ENCODE measurements around the gene PATE2. TPM values are rescaled to one million over a fixed set of nuclear protein-coding genes. Genes with fewer than 3 reads are reported as not detected.

The PATE2 gene
- total and polyA plus RNA-seq, 5 donors from 2014 or later, result not detected

DNA sequence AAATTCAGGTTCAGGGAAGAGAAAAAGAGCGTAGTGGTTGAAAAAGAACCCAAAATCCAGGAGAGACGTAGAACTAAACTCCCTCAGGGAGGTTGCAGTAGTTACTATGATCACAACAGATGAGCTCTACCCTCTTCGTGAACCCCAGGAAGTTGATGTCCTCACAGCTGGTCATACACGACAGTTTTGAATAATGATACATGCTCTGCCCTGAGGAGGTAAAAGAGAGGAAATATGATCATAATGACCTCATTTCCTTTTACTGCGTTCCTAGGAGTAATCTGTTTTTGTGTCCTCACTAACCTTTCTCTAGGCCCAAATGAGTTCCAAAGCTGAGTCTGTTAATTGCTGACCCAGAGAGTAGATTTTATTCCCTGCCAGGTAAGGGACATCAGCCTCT is 1.3 kb downstream of the PATE2 start:
- H3K4me1 ChIP-seq (ENCODE audit: control insufficient read depth, insufficient read depth, low read length, poor library complexity, severe bottlenecking), result no peaks in the 10 kb centered on the region
- H3K27ac Mint-ChIP-seq, result no peak overlapping the region
- H3K27ac ChIP-seq (ENCODE audit: insufficient read depth, low read length, poor library complexity, severe bottlenecking), result no peak overlapping the region
- H3K4me3 Mint-ChIP-seq, result no peak overlapping the region
- H3K9me3 ChIP-seq (ENCODE audit: control insufficient read depth in 2 of 2, low read length in 2 of 2), result no peaks in the 10 kb centered on the region
- DNase-seq, result no peak
- ATAC-seq (ENCODE audit: low read depth in 2 of 2), result no peak
- H3K36me3 Mint-ChIP-seq, result no peaks in the 10 kb centered on the region
- no peaks in the 10 kb centered on the region for H3K36me3 ChIP-seq (ENCODE audit: control insufficient read depth, insufficient read depth, low read length)
- H3K9me3 Mint-ChIP-seq, result peaks cover 0 to 6% (median 2%) of the 10 kb centered on the region in 7 donors
- peaks cover 4% of the 10 kb centered on the region for H3K27me3 Mint-ChIP-seq
- H3K4me1 Mint-ChIP-seq, result no peaks in the 10 kb centered on the region
- H3K27me3 ChIP-seq (ENCODE audit: control insufficient read depth, insufficient read depth, low read length), result peaks cover 1% of the 10 kb centered on the region
- H3K4me3 ChIP-seq (ENCODE audit: low read depth, low read length), result no peak overlapping the region

- Histone ChIP-seq H3K9me3 (ENCODE audit: control insufficient read depth in 2 of 2, low read length in 2 of 2) (no peaks in the 10 kb centered on the region), H3K4me1 (ENCODE audit: control insufficient read depth, insufficient read depth, low read length, poor library complexity, severe bottlenecking) (no peaks in the 10 kb centered on the region), H3K27me3 (ENCODE audit: control insufficient read depth, insufficient read depth, low read length) (peaks cover 1% of the 10 kb centered on the region), H3K36me3 (ENCODE audit: control insufficient read depth, insufficient read depth, low read length) (no peaks in the 10 kb centered on the region), H3K27ac (ENCODE audit: insufficient read depth, low read length, poor library complexity, severe bottlenecking) (no peak overlapping the region), H3K4me3 (ENCODE audit: low read depth, low read length) (no peak overlapping the region)
- Mint-ChIP-seq H3K9me3 (peaks cover 0 to 3% (median 0%) of the 10 kb centered on the region in 7 donors), H3K4me3 (no peak overlapping the region), H3K36me3 (no peaks in the 10 kb centered on the region), H3K27me3 (peaks cover 9% of the 10 kb centered on the region), H3K4me1 (no peaks in the 10 kb centered on the region), H3K27ac (no peak overlapping the region)
- DNase-seq, result no peak
- ATAC-seq (ENCODE audit: low read depth in 2 of 2), result no peak
Observed at GRCh38 chr11:125773516-125773915, 5.1 kb downstream of the PATE2 start.

GRCh38 chr11:125772834-125773505 is 5.7 kb downstream of the PATE2 start:
- no peaks in the 10 kb centered on the region for H3K4me1 ChIP-seq (ENCODE audit: control insufficient read depth, insufficient read depth, low read length, poor library complexity, severe bottlenecking)
- Mint-ChIP-seq H3K4me3 (no peak overlapping the region), H3K36me3 (no peaks in the 10 kb centered on the region), H3K27ac (no peak overlapping the region), H3K9me3 (peaks cover 0 to 3% (median 0%) of the 10 kb centered on the region in 7 donors), H3K27me3 (peaks cover 9% of the 10 kb centered on the region), H3K4me1 (peaks cover 0 to 1% (median 0%) of the 10 kb centered on the region in 4 donors)
- ATAC-seq (ENCODE audit: low read depth in 2 of 2) (no peak), DNase-seq (no peak)
- no peaks in the 10 kb centered on the region for H3K9me3 ChIP-seq (ENCODE audit: control insufficient read depth in 2 of 2, low read length in 2 of 2)
- no peaks in the 10 kb centered on the region for H3K36me3 ChIP-seq (ENCODE audit: control insufficient read depth, insufficient read depth, low read length)
- peaks cover 1% of the 10 kb centered on the region for H3K27me3 ChIP-seq (ENCODE audit: control insufficient read depth, insufficient read depth, low read length)
- no peak overlapping the region for H3K27ac ChIP-seq (ENCODE audit: insufficient read depth, low read length, poor library complexity, severe bottlenecking)
- no peak overlapping the region for H3K4me3 ChIP-seq (ENCODE audit: low read depth, low read length)

DNA sequence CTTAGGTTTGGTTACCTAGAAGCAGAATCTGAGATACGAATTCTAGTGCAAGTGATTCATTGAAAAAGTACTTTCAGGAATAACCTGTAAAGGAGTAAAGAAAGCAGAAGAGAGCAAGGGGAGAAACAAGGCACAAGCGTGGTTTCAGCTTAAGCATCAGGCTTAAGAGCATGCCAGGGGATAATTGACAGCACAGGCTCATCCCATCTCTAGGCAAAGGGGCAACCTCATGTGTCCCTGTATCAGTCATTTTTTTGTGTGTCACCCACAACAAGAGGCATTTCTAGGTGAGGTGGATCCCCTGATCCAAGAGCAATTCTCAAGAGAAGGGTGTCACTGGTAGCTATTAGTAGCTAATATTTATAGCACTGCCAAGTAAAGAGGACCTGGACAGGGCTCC is 8.0 kb downstream of the PATE2 start:
- ATAC-seq (ENCODE audit: low read depth in 2 of 2), result no peak
- no peaks in the 10 kb centered on the region for H3K36me3 ChIP-seq (ENCODE audit: control insufficient read depth, insufficient read depth, low read length)
- no peak overlapping the region for H3K27ac Mint-ChIP-seq

GRCh38 chr11:125768336-125769046 is 10.1 kb downstream of the PATE2 start:
- H3K36me3 ChIP-seq (ENCODE audit: control insufficient read depth, insufficient read depth, low read length), result no peaks in the 10 kb centered on the region
- H3K9me3 Mint-ChIP-seq, result peaks cover 0 to 3% (median 0%) of the 10 kb centered on the region in 7 donors
- no peak overlapping the region for H3K4me3 ChIP-seq (ENCODE audit: low read depth, low read length)
- DNase-seq, result no peak
- H3K27ac ChIP-seq (ENCODE audit: insufficient read depth, low read length, poor library complexity, severe bottlenecking), result no peak overlapping the region
- H3K4me3 Mint-ChIP-seq, result no peak overlapping the region
- no peak overlapping the region for H3K27ac Mint-ChIP-seq
- H3K4me1 Mint-ChIP-seq, result peaks cover 0 to 4% (median 0%) of the 10 kb centered on the region in 4 donors
- H3K9me3 ChIP-seq (ENCODE audit: control insufficient read depth in 2 of 2, low read length in 2 of 2), result no peaks in the 10 kb centered on the region
- no peaks in the 10 kb centered on the region for H3K36me3 Mint-ChIP-seq
- no peak for ATAC-seq (ENCODE audit: low read depth in 2 of 2)
- peaks cover 16% of the 10 kb centered on the region for H3K27me3 Mint-ChIP-seq
- no peaks in the 10 kb centered on the region for H3K27me3 ChIP-seq (ENCODE audit: control insufficient read depth, insufficient read depth, low read length)
- H3K4me1 ChIP-seq (ENCODE audit: control insufficient read depth, insufficient read depth, low read length, poor library complexity, severe bottlenecking), result no peaks in the 10 kb centered on the region

More for the DNA sequence above, 8.0 kb downstream of the PATE2 start:
- Mint-ChIP-seq H3K4me1 (peaks cover 0 to 4% (median 0%) of the 10 kb centered on the region in 4 donors), H3K4me3 (no peak overlapping the region), H3K36me3 (no peaks in the 10 kb centered on the region), H3K9me3 (peaks cover 0 to 3% (median 0%) of the 10 kb centered on the region in 7 donors), H3K27me3 (peaks cover 9% of the 10 kb centered on the region)
- no peak overlapping the region for H3K4me3 ChIP-seq (ENCODE audit: low read depth, low read length)
- no peak for DNase-seq
- H3K9me3 ChIP-seq (ENCODE audit: control insufficient read depth in 2 of 2, low read length in 2 of 2), result no peaks in the 10 kb centered on the region
- H3K27me3 ChIP-seq (ENCODE audit: control insufficient read depth, insufficient read depth, low read length), result no peaks in the 10 kb centered on the region
- no peak overlapping the region for H3K27ac ChIP-seq (ENCODE audit: insufficient read depth, low read length, poor library complexity, severe bottlenecking)
- H3K4me1 ChIP-seq (ENCODE audit: control insufficient read depth, insufficient read depth, low read length, poor library complexity, severe bottlenecking), result no peaks in the 10 kb centered on the region

- H3K36me3 Mint-ChIP-seq, result no peaks in the 10 kb centered on the region
- Histone ChIP-seq H3K9me3 (ENCODE audit: control insufficient read depth in 2 of 2, low read length in 2 of 2) (no peaks in the 10 kb centered on the region), H3K36me3 (ENCODE audit: control insufficient read depth, insufficient read depth, low read length) (no peaks in the 10 kb centered on the region)
Observed at GRCh38 chr11:125766251-125766650, 12.4 kb downstream of the PATE2 start.

GRCh38 chr11:125763483-125763882 is 15.1 kb downstream of the PATE2 start:
- H3K36me3 ChIP-seq (ENCODE audit: control insufficient read depth, insufficient read depth, low read length), result no peaks in the 10 kb centered on the region
- Mint-ChIP-seq H3K4me1 (peaks cover 0 to 4% (median 0%) of the 10 kb centered on the region in 4 donors), H3K27me3 (peaks cover 14% of the 10 kb centered on the region), H3K9me3 (peaks cover 0 to 5% (median 2%) of the 10 kb centered on the region in 7 donors), H3K4me3 (no peak overlapping the region), H3K36me3 (no peaks in the 10 kb centered on the region), H3K27ac (no peak overlapping the region)
- H3K9me3 ChIP-seq (ENCODE audit: control insufficient read depth in 2 of 2, low read length in 2 of 2), result no peaks in the 10 kb centered on the region
- no peak overlapping the region for H3K4me3 ChIP-seq (ENCODE audit: low read depth, low read length)
- no peaks in the 10 kb centered on the region for H3K4me1 ChIP-seq (ENCODE audit: control insufficient read depth, insufficient read depth, low read length, poor library complexity, severe bottlenecking)
- no peak for ATAC-seq (ENCODE audit: low read depth in 2 of 2)
- no peak overlapping the region for H3K27ac ChIP-seq (ENCODE audit: insufficient read depth, low read length, poor library complexity, severe bottlenecking)
- no peak for DNase-seq
- no peaks in the 10 kb centered on the region for H3K27me3 ChIP-seq (ENCODE audit: control insufficient read depth, insufficient read depth, low read length)

More at GRCh38 chr11:125766251-125766650, 12.4 kb downstream of the PATE2 start:
- DNase-seq (no peak), ATAC-seq (ENCODE audit: low read depth in 2 of 2) (no peak)
- no peak overlapping the region for H3K4me3 ChIP-seq (ENCODE audit: low read depth, low read length)
- H3K27me3 ChIP-seq (ENCODE audit: control insufficient read depth, insufficient read depth, low read length), result no peaks in the 10 kb centered on the region
- H3K4me1 ChIP-seq (ENCODE audit: control insufficient read depth, insufficient read depth, low read length, poor library complexity, severe bottlenecking), result no peaks in the 10 kb centered on the region
- Mint-ChIP-seq H3K4me3 (no peak overlapping the region), H3K9me3 (peaks cover 0 to 1% (median 0%) of the 10 kb centered on the region in 7 donors), H3K27ac (no peak overlapping the region), H3K4me1 (peaks cover 0 to 4% (median 0%) of the 10 kb centered on the region in 4 donors), H3K27me3 (peaks cover 20% of the 10 kb centered on the region)
- H3K27ac ChIP-seq (ENCODE audit: insufficient read depth, low read length, poor library complexity, severe bottlenecking), result no peak overlapping the region

All from CD4-positive, CD25-positive, alpha-beta regulatory T cell (primary cell).